SK-N-MC (cell line): ENCODE results near the gene HGS.
A peak's percentile ranks its signal among the peaks of the same experiment; 100 is the strongest.

Experiments used
- DNase-seq: peaks from one replicate; pipeline ENCODE4 v3.0.0-alpha.2; 2011; ENCODE audit warnings: low read depth, low spot score
- H3K27ac ChIP-seq: fragments of 200-600 bp; sonication (generic); 2 replicates; pipeline ENCODE4 v1.5.1; 2016; ENCODE audit warnings: mixed run types
- H3K36me3 ChIP-seq: fragments of 200-600 bp; sonication (generic); 2 replicates; pipeline ENCODE4 v1.6.1; 2017; ENCODE audit warnings: antibody characterized with exemption, low read length, mixed read lengths; ENCODE audit not compliant: insufficient read depth
- H3K4me3 ChIP-seq: fragments of 200-600 bp; sonication (generic); 2 replicates; pipeline ENCODE4 v1.5.1; 2016
- H3K9ac ChIP-seq: fragments of 200-600 bp; sonication (generic); 2 replicates; pipeline ENCODE4 v1.8.0; 2017; ENCODE audit warnings: mixed run types, mixed read lengths; ENCODE audit not compliant: insufficient read length
- H3K9me3 ChIP-seq: fragments of 200-600 bp; sonication (generic); 2 replicates; pipeline ENCODE4 v1.6.1; 2017; ENCODE audit warnings: low read depth, mild to moderate bottlenecking, antibody characterized with exemption, low read length, moderate library complexity, mixed read lengths
- EZH2 ChIP-seq: fragments of 200-600 bp; sonication (generic); IDR thresholded peaks from one replicate; pipeline ENCODE4 v1.6.1; 2017; ENCODE audit warnings: antibody characterized with exemption
- FOXP2 ChIP-seq: optimal IDR thresholded peaks from 2 replicates; pipeline ENCODE3; 2011; ENCODE audit warnings: mild to moderate bottlenecking, moderate library complexity; ENCODE audit not compliant: insufficient read depth; ENCODE audit errors: extremely low read length, control extremely low read depth
- POLR2AphosphoS5 ChIP-seq: IDR thresholded peaks from 2 replicates; pipeline ENCODE4 v1.6.1; 2012; ENCODE audit warnings: mild to moderate bottlenecking, low read depth, low read length, borderline replicate concordance

The HGS gene

DNA sequence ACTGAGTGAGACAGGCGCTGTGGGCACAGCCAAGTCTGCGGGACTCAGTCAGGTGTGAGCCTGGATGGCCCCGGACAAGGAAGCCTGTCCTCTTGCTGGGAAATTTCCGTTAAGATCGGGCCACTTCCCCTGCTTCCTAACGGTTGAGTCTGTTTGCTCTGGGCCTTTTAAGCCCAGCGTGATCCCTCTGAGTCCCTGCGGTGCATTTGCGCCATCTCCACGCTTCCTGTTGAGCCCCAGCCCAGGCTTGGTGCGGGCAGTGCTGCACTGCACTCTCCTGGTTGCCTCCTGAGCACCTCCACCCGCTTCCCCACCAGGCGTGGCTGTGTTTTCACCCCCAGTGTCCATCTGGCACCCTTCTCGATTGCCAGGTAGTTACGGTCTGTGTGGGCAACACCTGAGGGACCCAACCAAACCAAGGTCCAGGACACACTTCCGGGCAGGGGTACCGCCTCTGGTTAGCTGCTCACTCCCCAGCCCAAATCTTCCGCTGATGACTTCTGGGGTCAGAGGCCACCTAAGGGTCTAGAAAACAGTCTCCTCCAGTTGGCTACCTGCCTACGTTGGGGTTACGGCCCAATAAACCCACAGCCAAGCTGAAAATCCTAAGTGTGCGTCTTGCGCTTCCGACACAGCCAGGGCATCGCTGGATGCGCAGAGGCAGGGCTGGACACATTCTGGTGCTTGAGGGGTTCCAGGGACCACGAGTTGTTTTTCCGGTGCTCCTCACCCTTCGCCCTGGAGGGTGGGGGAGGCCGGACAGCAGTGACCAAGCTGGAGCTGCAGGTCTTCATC, 26.9 kb downstream of the HGS start:
- Histone ChIP-seq H3K36me3 (peaks cover 25% of the 10 kb centered on the region), H3K9ac (no peak overlapping the region), H3K9me3 (no peaks in the 10 kb centered on the region), H3K4me3 (peak overlapping the region; percentile 89; the same call in 1 of the 2 replicates), H3K27ac (no peak overlapping the region)
- no peak; the same call in 1 of the 2 replicates for TF ChIP-seq POLR2AphosphoS5
- no peak for TF ChIP-seq FOXP2
- no peak for TF ChIP-seq EZH2
- no peak for DNase-seq

DNA sequence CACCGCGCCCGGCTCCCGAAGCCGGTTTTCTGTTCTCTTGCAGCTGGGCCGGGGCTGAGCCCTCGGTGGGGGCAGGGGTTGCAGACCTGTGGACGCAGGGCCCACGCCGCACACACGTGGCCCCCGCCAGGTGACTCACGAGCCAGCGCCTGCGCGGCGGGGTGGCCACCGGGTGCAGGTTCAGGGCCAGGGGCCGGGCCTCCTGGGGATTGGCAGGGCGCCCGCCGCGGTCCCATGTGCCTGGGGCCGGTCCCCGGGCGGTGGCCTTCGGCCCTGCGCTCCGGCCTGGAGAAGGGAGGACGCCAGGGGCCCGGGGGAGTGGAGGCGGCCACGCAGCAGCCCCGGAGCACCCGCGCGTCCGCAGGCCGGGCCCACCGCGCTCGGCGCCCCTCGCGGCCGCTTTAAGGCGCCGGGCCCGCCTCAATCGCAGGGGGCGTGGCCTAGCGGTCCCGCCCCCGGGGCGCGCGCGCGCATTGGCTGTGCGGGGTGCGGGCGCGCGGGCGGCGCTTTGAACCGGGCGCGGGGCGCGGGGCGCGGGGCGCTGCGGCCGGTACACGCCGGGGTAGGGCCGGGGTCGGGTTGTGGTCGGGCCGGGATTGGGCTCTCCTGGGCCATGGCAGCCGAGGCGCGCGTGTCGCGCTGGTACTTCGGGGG, 28.1 kb downstream of the HGS start, which contains the start of gene SLC25A10:
Gene SLC25A10 (plus strand): TSS at position 471 of the 654 bp plus-strand sequence. CDS start 143 bp downstream, at position 614.
- Histone ChIP-seq H3K9me3 (no peaks in the 10 kb centered on the region), H3K27ac (peak within 1 kb of the TSS; percentile 80; the same call in 1 of the 2 replicates), H3K9ac (peak within 1 kb of the TSS; percentile 90), H3K4me3 (peak within 1 kb of the TSS; percentile 89), H3K36me3 (peaks cover 13% of the 10 kb centered on the region)
- TF ChIP-seq EZH2 (no peak), FOXP2 (no peak), POLR2AphosphoS5 (peak; percentile 23; the same call in 1 of the 2 replicates)
- DNase-seq: no peak

DNA sequence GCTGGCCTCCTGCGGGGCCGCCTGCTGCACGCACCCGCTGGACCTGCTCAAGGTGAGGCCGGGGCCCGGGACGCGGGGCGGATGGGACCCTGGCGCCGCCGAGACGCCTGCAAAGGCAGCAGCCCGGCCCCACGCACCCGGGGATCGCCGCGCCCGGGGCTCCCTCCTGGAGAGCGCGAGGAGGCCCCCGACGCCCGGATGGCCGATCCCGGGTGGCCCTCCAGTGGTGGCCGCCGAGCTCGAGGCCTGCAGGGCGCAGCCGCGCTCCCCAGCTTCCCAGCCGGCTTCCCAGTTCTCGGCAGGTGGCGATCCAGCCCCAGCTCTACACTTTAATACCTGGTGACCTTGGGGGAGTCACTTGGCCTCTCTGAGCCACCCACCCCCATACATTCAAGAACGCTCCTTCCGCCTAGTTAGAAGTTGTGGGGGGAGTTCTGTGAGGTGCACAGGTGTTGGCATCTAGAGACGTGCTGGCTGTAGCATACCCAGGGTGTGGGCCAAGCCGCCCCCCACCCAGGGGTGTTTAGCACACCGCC, 28.7 kb downstream of the HGS start:
- DNase-seq: no peak
- peaks cover 7% of the 10 kb centered on the region; the same call in 1 of the 2 replicates for H3K36me3 ChIP-seq

DNA sequence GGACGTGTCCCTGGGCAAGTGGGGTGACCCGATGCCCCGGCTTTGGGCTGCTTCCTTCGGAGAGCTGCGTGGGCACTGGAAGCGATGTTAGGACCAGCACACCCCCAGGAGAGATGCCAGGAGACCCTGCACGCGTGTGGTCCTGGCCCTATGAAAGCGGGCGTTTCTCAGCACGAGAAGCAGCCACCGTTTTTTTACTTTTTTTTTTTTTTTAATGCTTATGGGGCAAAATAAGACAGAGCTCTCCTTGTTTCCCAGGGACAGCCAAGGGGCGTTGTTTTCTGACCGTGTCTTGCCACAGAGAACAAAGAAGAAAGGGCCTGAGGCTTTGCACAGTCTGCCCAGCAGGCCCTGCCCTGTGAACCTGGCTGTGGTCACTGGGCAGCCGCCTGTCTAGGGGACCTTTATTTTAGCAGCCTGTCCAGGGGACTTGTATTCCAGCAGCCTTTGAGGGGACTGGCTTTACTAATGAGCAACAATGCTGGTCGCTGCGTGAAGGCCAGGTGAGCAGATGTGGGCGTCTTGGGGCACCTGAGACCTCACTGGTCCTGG, 29.3 kb downstream of the HGS start:
- Histone ChIP-seq H3K27ac (no peak overlapping the region), H3K9ac (peak overlapping the region; percentile 90), H3K4me3 (peak overlapping the region; percentile 89), H3K9me3 (no peaks in the 10 kb centered on the region), H3K36me3 (peaks cover 1% of the 10 kb centered on the region; the same call in 1 of the 2 replicates)
- TF ChIP-seq FOXP2 (no peak), POLR2AphosphoS5 (no peak), EZH2 (no peak)
- DNase-seq: no peak

More for the DNA sequence above, 28.7 kb downstream of the HGS start:
- TF ChIP-seq POLR2AphosphoS5 (no peak; the same call in 1 of the 2 replicates), EZH2 (no peak), FOXP2 (no peak)
- no peaks in the 10 kb centered on the region for H3K9me3 ChIP-seq
- H3K4me3 ChIP-seq: peak overlapping the region; percentile 89
- H3K9ac ChIP-seq: peak overlapping the region; percentile 90
- no peak overlapping the region; the same call in 1 of the 2 replicates for H3K27ac ChIP-seq

DNA sequence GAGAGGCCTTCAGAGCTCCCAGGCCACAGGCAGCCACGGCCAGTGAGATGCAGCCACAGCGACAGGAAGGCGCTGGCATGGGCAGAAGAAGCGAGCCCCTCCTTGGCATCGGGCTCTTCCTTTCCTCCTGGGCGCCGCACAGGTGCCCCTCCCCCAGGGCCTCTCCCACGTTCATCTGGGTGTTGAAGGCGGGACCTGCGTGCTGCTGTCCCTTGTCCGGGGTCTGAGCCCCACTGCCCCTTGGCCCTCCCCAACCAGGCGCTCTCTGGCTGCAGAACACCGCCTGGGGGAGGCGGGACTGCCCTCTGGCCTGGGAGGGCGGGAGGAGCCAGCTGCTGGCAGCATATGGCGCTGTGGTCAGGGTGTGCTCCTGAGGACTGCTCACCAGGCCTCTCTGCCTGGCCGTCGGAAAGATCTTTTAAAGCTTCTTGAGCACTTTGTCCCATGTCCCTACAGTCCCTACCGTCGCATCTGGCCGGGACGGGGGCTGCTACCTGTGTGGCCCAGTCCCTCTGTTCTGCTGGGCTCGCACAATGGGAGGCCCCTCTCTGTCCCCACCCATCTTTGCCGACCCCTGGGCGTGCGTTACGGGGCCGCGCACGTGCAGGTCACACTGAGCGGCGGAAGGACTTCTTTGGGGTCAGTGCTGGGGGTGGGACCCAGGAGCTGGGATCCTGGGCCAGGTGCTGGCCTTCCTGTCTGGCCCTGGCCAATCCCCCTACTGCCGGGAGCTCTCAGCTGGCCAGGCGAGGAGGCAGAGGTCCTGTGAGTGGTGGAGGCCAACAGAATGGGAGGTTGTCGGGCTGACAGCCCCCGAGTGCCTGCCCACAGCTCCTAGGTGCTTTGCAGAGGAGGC, 30.0 kb downstream of the HGS start:
- peak overlapping the region; percentile 90 for H3K9ac ChIP-seq
- peak overlapping the region; percentile 89 for H3K4me3 ChIP-seq
- no peak for DNase-seq
- H3K9me3 ChIP-seq: no peaks in the 10 kb centered on the region
- TF ChIP-seq EZH2: no peak
- no peaks in the 10 kb centered on the region; the same call in 1 of the 2 replicates for H3K36me3 ChIP-seq
- H3K27ac ChIP-seq: no peak overlapping the region

DNA sequence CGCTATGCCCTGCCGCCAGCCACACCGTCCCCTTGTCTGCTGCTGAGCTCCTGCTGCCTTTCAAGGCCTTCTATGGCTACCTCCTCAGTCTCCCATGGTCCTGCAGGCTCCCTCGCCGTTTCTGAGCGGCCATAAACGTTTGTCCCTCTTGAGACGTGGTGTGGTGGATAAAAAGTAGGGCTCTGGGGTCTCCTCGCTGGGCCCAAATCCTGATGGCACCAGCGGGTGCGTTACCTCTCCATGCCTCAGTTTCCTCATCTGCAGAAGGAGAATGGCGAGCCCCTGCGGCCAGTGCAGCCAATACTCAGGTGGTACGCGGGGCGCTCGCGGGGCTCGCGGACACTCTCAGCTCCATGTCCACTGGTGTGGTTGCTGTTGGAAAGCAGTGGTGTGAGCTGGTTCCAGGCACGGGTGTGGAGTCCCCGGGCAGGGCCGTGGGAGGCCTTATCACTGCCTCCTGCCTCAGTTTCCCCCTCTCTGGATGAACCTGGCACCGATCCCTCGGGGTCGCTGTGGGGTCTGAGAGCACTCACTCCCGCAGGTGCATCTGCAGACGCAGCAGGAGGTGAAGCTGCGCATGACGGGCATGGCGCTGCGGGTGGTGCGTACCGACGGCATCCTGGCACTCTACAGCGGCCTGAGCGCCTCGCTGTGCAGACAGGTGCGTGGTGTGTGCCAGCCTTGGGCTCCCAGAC, 30.7 kb downstream of the HGS start:
- TF ChIP-seq EZH2: no peak
- TF ChIP-seq POLR2AphosphoS5: no peak
- TF ChIP-seq FOXP2: no peak
- H3K36me3 ChIP-seq: no peaks in the 10 kb centered on the region; the same call in 1 of the 2 replicates
- no peak overlapping the region for H3K9ac ChIP-seq
- no peaks in the 10 kb centered on the region for H3K9me3 ChIP-seq
- DNase-seq: no peak
- H3K27ac ChIP-seq: no peak overlapping the region
- no peak overlapping the region for H3K4me3 ChIP-seq
